IPS-11a (cell line): Measurements from ENCODE around the gene RAB31.

Experiments used
- H3K4me3 ChIP-seq: one replicate; pipeline ENCODE4 v1.5.1; 2013; ENCODE audit warnings: low read depth, low read length, control low read depth

RAB31 gene

DNA sequence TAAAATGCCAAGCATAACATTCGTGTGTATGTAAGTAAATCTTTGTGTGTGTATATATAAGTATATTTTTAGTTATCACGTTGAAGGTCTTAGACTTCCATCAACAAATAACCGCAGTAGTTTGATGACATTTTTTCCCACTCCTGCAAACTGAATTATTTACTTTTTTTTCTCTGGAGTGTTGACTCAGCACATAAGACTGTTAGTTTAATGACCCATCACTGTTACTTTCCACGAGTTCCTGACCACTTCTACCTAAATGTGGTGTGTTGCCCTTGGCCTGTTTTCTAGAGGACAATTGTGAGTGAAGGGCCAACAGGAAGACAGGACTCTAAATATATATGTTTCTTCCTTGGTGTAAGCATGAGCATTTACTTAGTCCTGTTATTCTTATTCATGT is 106.3 kb downstream of the RAB31 start:
- H3K4me3 ChIP-seq, result no peak overlapping the region

- no peak overlapping the region for H3K4me3 ChIP-seq
Observed at GRCh38 chr18:9817286-9817685, 109.2 kb downstream of the RAB31 start.

DNA sequence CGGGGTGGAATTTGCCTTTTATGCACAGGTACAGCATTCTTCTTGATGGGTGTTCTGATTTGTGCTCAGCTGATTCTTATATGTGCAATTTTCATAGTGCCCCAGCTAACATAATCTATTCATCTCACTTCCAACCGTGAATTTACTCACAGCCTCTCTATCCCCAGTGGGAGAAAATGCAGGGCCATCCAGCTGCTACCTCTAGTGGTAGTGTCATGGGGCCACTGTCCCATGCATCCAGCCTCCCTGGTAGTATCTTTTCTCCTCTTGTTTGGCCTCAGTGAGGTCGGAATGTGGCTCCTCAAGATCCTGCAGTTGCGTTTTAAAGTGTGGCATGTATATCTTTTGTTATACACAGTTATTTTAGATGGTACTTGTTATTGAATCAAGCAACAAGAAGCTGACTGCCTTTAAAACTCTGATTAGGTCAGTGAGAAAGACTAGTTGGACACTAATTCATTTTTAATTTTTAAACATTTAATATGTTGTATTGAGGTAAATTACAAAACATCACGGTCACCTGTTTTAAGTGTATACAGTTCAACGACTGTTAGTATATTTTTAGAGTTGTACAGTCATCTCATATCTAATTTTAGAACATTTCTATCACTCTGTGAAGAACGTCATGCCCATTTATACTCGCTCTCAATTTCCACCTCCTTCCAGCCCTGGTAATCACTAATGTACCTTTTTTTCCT is 109.8 kb downstream of the RAB31 start:
- H3K4me3 ChIP-seq, result no peak overlapping the region

GRCh38 chr18:9818423-9818734 is 110.3 kb downstream of the RAB31 start:
- no peak overlapping the region for H3K4me3 ChIP-seq

GRCh38 chr18:9820127-9820526 is 112.0 kb downstream of the RAB31 start:
- H3K4me3 ChIP-seq, result no peak overlapping the region

DNA sequence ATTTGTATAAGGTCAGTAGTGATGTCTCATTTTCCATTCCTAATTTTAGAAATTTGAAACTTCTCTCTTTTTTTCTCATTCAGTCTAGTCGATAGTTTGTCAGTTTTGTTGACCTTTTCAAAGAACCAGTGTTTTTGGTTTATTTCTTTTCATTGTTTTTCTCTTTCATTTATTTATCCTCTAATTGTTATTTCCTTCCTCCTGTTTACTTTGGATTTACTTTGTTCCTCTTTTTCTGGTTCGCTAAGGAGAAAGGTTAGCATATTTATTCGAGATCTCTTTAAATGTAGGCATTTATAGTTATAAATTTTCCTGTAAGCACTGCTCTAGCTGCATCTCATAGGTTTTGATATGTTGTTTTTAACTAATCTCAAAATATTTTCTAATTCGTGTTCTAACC is 112.6 kb downstream of the RAB31 start:
- H3K4me3 ChIP-seq, result no peak overlapping the region

GRCh38 chr18:9822587-9823185 is 114.6 kb downstream of the RAB31 start:
- H3K4me3 ChIP-seq, result no peak overlapping the region

- H3K4me3 ChIP-seq, result no peak overlapping the region
Observed at GRCh38 chr18:9823805-9824473, 115.8 kb downstream of the RAB31 start.

- H3K4me3 ChIP-seq, result no peak overlapping the region
Observed at GRCh38 chr18:9824474-9824832, 116.4 kb downstream of the RAB31 start.

DNA sequence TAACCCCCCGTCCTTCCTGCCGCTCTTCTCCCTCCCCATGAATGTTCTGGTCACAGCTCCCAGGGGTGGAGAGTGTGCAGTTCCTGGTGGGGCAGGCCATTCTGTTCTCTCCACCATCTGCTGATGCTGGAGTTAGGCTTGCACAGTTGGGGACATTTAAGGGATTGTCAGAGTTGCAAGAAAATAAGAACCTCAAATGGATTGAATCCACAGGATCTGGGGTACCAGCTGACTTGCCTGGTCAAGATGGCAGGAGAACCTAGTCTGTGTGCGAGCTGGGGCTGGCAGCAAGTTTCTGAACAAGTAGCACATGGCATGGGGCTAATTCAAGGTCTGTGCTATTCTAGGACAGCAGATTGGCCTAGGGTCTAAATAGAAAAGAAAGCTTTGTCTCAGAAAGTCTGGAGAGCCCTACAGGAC is 116.9 kb downstream of the RAB31 start:
- no peak overlapping the region for H3K4me3 ChIP-seq

GRCh38 chr18:9825571-9826073 is 117.5 kb downstream of the RAB31 start:
- H3K4me3 ChIP-seq, result no peak overlapping the region

GRCh38 chr18:9826685-9827084 is 118.6 kb downstream of the RAB31 start:
- no peak overlapping the region for H3K4me3 ChIP-seq

DNA sequence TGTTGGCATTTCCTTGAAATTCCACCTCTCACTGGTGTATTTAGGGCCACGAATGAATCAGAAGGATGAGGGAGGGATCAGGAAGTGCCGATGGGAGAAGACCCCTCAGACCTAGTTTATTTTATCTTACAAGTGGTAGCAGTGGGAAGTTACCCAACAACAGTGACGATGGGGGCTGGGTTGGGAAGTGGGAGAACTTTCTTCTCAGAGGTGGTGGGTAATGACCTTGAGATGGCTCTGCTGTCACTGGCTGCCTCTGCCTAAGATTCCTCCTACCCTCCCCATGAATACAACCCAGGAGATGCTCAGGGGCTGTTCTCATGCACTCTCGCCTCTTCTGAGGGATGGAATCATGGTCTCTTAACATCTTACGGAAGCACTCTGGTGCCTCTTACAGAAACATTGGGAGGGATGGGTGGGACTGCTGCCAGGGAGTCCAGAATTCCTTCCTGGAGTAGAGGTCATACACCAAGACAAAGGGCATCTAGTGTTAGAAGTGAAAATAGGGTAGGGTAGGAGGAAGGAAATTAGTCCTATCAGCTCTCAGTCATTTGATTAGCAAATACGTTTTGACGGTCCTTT is 119.2 kb downstream of the RAB31 start:
- no peak overlapping the region for H3K4me3 ChIP-seq

DNA sequence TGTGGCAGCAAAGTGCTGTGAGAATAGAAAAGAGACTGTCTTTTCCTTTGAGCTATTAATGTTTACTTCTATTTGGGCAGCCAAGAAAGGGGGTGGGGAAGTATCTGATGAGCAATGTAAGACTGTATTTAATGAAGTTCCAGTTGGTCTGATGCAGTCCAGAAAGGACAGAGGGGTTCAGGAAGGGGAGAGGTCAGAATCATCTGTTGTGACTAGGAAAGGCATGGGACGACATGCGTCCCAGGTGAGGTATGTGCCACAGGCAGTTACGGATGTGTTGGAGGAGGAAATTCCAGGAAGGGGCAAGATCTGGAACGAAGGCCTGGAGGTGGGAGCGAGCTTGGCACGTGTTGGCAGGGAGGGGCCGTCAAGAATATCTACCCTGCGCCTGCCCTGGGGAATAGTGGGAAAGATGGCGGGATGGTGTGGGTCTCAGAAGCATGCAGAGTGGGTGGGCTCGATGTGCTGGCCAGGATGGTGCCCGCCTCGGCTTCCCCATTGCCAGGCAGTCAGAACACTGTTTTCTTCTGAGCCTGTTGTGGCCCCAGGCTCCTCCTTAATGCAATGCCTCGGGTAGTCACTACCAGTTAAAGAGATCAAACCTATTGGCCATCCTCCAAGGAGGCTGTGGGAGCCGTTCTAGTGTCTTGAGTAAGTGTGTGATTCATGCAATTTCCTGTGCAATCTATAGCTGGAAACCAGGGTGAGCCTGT is 119.8 kb downstream of the RAB31 start:
- H3K4me3 ChIP-seq, result no peak overlapping the region

DNA sequence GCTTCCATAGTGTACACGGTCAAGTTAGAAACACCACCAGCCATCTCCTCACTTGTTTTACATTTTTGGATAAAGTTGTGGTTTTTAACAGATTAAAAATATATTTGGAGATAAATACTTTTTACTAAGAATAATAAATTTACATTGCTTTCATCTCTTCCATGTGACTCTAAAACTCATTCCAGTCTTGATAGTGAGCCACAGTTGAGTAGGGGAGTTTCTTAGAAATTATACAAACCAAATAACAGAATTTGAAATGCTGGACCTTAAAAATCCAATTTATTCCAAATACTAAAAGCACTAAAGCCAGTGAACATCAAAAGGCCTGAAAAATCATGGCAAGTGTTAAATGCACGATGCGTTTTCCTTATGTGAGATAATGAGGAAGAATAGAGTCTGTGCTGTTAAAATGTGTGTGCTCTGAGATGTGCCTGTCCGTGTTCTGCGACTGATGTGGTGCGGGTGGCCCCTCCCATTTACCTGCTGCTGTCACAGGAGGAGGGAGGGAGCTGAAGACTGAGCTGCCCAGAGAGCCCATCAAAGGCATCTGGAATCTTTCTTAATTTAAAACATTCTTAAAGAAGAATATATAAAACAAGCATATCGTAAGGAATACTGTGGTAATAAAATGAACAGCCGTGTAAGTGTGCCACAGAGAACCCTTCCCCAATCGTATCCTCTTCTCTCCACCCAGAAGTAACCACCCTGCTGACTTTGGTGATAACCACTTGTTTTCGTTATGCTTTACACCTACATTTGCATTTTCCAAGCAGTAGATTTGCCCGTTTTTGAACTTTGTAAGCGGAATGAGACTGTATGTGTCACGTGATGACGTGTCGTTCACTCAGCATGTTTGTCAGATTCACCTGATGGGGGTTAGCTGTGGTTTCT is 120.7 kb downstream of the RAB31 start:
- no peak overlapping the region for H3K4me3 ChIP-seq

- no peak overlapping the region for H3K4me3 ChIP-seq
Observed at GRCh38 chr18:9829397-9829712, 121.3 kb downstream of the RAB31 start.

DNA sequence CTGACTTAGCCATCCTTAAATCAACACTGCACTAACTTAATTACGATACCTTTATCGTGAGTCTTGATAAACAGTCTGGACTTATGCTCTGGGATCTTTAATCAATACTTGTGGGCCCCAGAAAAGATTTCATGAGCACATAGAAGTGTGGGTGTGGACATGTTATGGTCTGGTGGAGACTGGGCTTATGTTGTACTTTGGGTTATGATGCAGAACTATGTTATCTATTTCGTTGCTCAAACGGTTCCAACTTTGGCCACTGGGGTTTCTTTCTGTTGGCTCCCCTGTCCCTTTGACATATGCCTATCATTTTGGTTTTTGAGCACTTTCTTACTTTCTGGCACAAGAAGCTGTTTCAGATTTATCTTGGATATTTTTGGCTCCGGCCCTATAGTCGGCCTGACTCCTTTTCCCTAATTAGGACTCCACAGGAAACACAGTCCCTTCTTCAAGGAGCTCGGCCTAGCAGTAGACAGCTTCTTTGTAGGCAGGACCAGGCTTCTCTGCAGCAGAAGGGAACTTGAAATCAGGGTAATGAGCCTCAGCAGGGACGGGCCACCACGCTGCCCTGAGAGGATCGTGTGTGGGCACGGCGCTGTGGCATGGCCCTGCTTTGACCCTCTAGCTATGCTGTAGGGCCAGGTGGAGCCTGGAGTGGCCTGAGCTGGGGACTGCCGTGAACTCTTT is 123.1 kb downstream of the RAB31 start:
- no peak overlapping the region for H3K4me3 ChIP-seq

DNA sequence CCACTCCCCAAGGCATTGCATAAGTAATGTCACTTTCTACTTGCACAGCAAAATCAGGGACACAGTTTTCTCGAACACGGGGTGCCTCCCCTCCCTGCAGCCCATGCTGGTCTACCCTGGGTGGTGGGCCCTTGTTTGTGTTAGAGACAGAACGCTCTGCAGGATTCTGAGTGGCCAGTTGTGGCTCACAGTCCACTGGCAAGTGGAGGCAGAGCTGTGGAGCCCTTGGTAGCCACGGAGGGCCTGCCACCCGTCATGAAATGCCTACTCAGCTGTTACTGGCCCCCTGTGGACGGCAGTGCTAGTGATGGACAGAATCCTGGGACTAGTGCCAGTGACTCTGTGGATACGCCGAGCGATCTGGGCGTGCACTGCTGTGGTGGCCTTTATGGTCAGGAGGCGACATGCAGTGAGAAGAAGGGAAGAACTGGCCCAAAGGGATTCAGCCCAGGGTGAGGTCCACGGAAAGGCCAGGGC is 123.7 kb downstream of the RAB31 start:
- H3K4me3 ChIP-seq, result no peak overlapping the region

- no peak overlapping the region for H3K4me3 ChIP-seq
Observed at GRCh38 chr18:9832871-9833270, 124.8 kb downstream of the RAB31 start.

GRCh38 chr18:9834551-9834950 is 126.5 kb downstream of the RAB31 start:
- no peak overlapping the region for H3K4me3 ChIP-seq
